Prostate gland (tissue), 2 donors: ENCODE results near the gene ADGRG3. TPM values are rescaled to one million over a fixed set of nuclear protein-coding genes. Genes with fewer than 3 reads are reported as not detected.

Source experiments
- DNase-seq: peaks from one replicate; pipeline ENCODE4 v3.0.0-alpha.2; 2019; ENCODE audit warnings: low spot score
- H3K27ac ChIP-seq, 2 donors: fragments of 200-600 bp; sonication (generic); 2 replicates each; pipeline ENCODE4 v1.5.1; 2017 to 2019
- H3K27me3 ChIP-seq: fragments of 200-600 bp; sonication (generic); replicated peaks from 2 replicates; pipeline ENCODE4 v1.5.1; 2019; ENCODE audit not compliant: insufficient read depth
- H3K36me3 ChIP-seq, 2 donors: fragments of 200-600 bp; sonication (generic); 1 replicate in 1 of 2; 2 replicates in 1 of 2; pipeline versions ENCODE4 v1.5.1 to v1.8.1; 2017 to 2019
- H3K4me1 ChIP-seq: fragments of 200-600 bp; sonication (generic); replicated peaks from 2 replicates; pipeline ENCODE4 v1.5.1; 2019
- H3K4me3 ChIP-seq, 2 donors: fragments of 200-600 bp; sonication (generic); 2 replicates each; pipeline ENCODE4 v1.5.1; 2017 to 2019
- H3K9me3 ChIP-seq: fragments of 200-600 bp; sonication (generic); 2 replicates; pipeline ENCODE4 v1.5.1; 2017
- POLR2A ChIP-seq: fragments of 450-650 bp; IDR thresholded peaks from one replicate; pipeline ENCODE4 v1.6.1; 2016; ENCODE audit warnings: antibody characterized with exemption, mild to moderate bottlenecking
- POLR2AphosphoS5 ChIP-seq: sonication (generic); formaldehyde crosslinking; IDR thresholded peaks from one replicate; pipeline ENCODE4 v1.6.1; 2017; ENCODE audit warnings: antibody characterized with exemption
- WGBS: methylation state at CpG from one replicate; pipeline ENCODE4 v1.1.5; 2018; 5-methylcytosine and 5-hydroxymethylcytosine counted together
- intact Hi-C: fragments of 100-400 bp; cut with DNase I; formaldehyde crosslinking; loops from one replicate; pipeline ENCODE4 v1.14.2; 2022
- total RNA-seq, 2 donors: library from RNA; depleted of rRNA; stranded (reverse); fragments of >200 nt; gene quantifications; one replicate each; pipeline ENCODE4 v1.1.0, GENCODE V29; 2016
- TF ChIP-seq, protein P1 (sequence below), 4 experiments: fragments of 200-600 bp in 2 of 4; fragments of 450-650 bp in 2 of 4; sonication (generic) in 2 of 4; IDR thresholded peaks; 1 replicate in 3 of 4; 2 replicates in 1 of 4; pipeline ENCODE4 v1.5.1; 2016 to 2019; ENCODE audit warnings: antibody characterized with exemption in 4 of 4, mild to moderate bottlenecking in 2 of 4, moderate library complexity in 2 of 4

The ADGRG3 gene
- total RNA-seq, 2 donors from 2014 or later = not detected

DNA sequence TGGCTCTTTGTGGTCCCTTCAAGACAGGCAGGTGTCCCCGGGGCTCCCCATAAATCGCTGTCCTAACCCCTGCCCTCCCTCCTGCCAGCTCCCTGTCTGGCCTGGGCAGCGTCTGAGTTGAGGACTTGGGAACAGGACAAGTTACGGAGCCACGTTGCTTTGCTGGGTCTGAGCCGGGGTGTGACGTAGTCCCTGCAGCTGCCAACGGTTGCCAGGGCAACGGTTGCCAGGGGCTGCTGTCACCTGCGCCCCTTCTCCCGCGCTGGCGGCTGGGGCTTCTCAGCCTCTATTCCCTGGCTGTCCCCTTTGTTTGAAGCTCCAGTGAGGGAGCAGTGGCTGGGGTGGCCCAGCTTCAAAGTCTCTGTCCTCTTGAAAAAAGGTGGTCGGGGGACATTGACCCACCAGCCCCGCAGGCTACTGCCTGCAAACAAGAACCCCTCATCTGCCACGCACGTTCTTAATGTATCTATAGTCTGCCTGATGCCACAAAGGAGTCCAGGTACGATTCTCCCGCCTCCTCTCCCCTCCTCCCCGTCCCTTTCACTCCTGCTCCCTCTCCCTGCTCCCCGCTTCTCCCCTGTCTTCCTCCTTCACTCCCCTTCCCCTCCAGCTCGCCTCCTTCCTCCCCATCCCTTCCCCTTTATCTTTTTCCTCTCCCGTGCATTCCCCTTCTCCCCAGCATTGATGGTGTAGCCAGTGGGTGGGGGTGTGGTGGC lies 28.8 kb upstream of the ADGRG3 start:
- WGBS = 26% methylated on average over 23 of the region's 23 CpGs

DNA sequence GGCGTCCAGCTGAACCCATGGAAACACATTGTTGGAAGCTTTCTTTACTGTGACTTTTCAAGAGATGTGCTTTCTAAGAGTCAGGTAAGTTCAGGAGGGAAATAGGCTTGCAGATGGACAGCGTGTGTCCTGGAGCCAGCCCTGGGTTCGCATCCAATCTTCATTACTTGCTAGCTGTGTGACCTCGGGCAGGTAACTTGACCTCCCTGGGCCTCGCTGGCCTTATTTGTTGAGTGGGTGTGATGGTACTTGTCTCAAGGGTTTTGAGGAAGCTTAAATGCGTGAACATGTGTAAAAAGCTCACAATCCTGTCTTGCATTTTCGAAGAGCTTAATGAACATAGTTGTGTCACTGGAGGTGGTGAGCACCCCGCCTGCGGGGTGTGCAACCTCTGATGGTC lies 27.9 kb upstream of the ADGRG3 start:
- intact Hi-C loops = no loop called here
- no peak for DNase-seq
- H3K4me3 ChIP-seq = no peak overlapping the region
- H3K36me3 ChIP-seq = no peaks in the 10 kb centered on the region
- H3K9me3 ChIP-seq = no peaks in the 10 kb centered on the region
- H3K27ac ChIP-seq = no peak overlapping the region
- H3K27me3 ChIP-seq = no peaks in the 10 kb centered on the region
- TF ChIP-seq, protein P1, sequence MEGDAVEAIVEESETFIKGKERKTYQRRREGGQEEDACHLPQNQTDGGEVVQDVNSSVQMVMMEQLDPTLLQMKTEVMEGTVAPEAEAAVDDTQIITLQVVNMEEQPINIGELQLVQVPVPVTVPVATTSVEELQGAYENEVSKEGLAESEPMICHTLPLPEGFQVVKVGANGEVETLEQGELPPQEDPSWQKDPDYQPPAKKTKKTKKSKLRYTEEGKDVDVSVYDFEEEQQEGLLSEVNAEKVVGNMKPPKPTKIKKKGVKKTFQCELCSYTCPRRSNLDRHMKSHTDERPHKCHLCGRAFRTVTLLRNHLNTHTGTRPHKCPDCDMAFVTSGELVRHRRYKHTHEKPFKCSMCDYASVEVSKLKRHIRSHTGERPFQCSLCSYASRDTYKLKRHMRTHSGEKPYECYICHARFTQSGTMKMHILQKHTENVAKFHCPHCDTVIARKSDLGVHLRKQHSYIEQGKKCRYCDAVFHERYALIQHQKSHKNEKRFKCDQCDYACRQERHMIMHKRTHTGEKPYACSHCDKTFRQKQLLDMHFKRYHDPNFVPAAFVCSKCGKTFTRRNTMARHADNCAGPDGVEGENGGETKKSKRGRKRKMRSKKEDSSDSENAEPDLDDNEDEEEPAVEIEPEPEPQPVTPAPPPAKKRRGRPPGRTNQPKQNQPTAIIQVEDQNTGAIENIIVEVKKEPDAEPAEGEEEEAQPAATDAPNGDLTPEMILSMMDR (IDR thresholded peaks at IDR 0.05) = no peak
- TF ChIP-seq POLR2A (no peak), POLR2AphosphoS5 (no peak)
- 89% methylated on average over 9 of the region's 9 CpGs for WGBS
- H3K4me1 ChIP-seq = peaks cover 10% of the 10 kb centered on the region

More for the DNA sequence above, 28.8 kb upstream of the ADGRG3 start:
- Histone ChIP-seq H3K9me3 (no peaks in the 10 kb centered on the region), H3K4me3 (no peak overlapping the region), H3K36me3 (no peaks in the 10 kb centered on the region), H3K27ac (peak overlapping the region; percentile 41 to 46), H3K27me3 (no peaks in the 10 kb centered on the region), H3K4me1 (peaks cover 16% of the 10 kb centered on the region)
- intact Hi-C loops = no loop called here
- no peak for TF ChIP-seq POLR2AphosphoS5
- TF ChIP-seq POLR2A = peak; percentile 18
- DNase-seq = peak; percentile 54

DNA sequence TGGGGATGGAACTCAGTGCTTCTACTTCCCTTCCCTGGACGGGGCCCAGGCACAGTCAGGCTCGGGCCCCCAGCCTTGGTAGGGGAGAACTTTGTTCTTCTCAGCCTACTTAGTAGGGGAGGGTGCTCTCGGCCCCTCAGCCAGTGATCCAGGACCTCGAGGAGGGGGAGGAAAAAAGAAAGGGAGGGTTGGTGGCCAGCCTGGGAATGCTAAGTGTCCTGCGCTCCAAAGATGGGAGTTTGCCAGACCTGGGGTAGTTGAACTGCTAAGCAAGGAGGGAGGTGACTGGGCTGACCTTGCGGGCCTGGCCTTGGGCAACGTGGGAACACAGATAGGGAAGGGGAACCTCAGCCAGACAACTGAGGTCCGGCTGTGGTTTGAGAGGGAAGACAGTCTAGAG lies 27.5 kb upstream of the ADGRG3 start:
- WGBS = 70% methylated on average over 8 of the region's 8 CpGs
- TF ChIP-seq, protein P1 (IDR thresholded peaks at IDR 0.05) = no peak
- TF ChIP-seq POLR2A (no peak), POLR2AphosphoS5 (no peak)
- DNase-seq = no peak
- Histone ChIP-seq H3K27me3 (no peaks in the 10 kb centered on the region), H3K27ac (no peak overlapping the region), H3K36me3 (no peaks in the 10 kb centered on the region), H3K4me3 (no peak overlapping the region), H3K9me3 (no peaks in the 10 kb centered on the region), H3K4me1 (peaks cover 6% of the 10 kb centered on the region)
- intact Hi-C loops = no loop called here

DNA sequence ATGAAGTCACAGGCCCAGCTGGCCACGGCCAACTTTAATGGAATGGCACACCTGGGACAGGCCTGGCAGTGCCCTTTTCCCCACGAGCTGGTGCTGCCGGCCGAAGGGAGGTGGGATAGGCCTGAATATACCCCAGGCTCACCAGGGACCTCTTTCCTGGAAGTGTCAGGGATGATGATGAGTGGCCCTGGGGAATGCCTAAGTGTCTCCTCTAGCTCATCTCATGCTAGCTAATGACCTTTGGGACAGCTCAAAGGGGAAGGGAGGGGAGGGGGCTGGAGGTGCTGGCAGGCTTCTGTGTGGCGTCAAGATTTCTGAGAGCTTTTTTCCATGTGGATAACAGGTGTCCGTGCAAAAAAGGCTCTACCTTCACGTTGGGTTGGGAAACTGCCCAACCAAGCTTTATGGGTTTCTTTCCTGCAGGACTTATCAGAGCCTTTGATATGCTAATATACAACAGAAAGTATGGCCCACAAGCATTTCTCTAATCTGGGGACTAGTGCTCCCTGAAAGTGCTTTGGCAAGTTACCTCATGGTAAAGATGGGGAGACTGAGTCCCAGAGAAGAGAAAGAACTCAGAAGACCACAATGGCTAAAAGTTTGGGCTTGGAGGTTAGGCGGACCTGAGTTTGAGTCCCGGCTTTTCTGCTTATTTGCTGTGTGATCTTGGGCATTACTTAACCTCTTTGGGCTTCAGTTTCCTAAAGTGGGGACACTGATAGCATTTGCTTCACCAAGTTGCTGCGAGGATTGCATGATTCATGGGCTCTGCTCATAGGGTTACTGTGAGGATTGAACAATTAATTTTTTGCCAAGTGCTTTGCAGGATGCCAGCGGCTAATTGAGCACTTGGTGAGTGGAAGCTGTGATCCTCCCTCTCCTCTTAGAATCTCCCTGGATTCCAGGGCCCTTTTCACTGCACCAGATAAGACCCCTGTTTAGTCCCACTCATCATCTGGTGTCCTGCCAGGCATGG lies 25.7 kb upstream of the ADGRG3 start:
- WGBS = 69% methylated on average over 11 of the region's 11 CpGs
- Histone ChIP-seq H3K36me3 (no peaks in the 10 kb centered on the region), H3K4me3 (no peak overlapping the region), H3K9me3 (no peaks in the 10 kb centered on the region), H3K27me3 (no peaks in the 10 kb centered on the region), H3K27ac (no peak overlapping the region), H3K4me1 (no peaks in the 10 kb centered on the region)
- no peak for TF ChIP-seq POLR2AphosphoS5
- no peak for TF ChIP-seq POLR2A
- TF ChIP-seq, protein P1 (IDR thresholded peaks at IDR 0.05) = no peak
- DNase-seq = no peak
- intact Hi-C loops = no loop called here

DNA sequence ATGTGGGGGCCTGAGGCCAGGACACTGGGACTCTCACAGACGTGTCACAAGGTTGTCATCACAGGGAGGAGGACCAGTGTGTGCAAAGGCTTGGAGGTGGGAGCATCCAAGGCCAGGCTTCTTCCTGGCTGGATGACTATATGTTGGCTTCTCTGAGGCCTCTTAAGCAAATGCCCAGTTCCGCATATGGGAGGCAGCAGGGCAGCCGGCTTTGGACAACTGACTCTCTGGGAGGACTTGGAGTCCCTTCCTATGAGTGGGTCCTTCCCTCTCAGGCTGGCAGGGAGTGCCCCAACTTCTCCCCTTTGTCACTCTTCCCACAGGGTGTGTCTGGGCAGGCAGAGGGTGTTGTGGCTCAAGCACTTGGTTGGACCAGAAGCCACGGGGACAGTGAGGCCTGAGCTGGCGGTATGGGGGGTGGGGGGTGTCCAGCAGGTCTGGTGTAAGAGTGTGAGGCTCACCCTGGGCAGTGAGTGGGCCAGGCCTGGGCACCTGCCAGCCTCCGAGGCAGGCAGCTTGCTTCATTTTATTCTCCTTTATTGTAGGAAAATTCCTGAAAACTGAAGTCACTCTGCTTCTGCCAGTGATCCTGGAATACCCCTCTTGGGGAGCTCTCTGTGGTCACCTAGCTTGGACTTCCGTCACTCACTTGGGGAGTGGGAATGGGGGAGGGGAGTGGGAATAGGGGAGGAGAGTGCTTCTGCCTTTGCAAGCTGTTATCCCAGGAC lies 24.8 kb upstream of the ADGRG3 start:
- no peak for DNase-seq
- 38% methylated on average over 7 of the region's 7 CpGs for WGBS
- intact Hi-C loops = no loop called here
- no peaks in the 10 kb centered on the region for H3K27me3 ChIP-seq
- no peak for TF ChIP-seq POLR2A
- TF ChIP-seq, protein P1 (IDR thresholded peaks at IDR 0.05) = no peak
- H3K4me3 ChIP-seq = no peak overlapping the region
- no peaks in the 10 kb centered on the region for H3K4me1 ChIP-seq
- H3K36me3 ChIP-seq = no peaks in the 10 kb centered on the region
- H3K27ac ChIP-seq = no peak overlapping the region
- no peaks in the 10 kb centered on the region for H3K9me3 ChIP-seq
